Ovary (tissue), 9 donors: Measurements from ENCODE around the gene ATP13A2. TPM values are rescaled to one million over a fixed set of nuclear protein-coding genes. Genes with fewer than 3 reads are reported as not detected.

Source experiments
- DNase-seq, 5 donors: peaks; one replicate each; pipeline ENCODE4 v3.0.0-alpha.2; 2019 to 2020
- H3K27ac ChIP-seq, 2 donors: fragments of 200-600 bp; one replicate each; pipeline versions ENCODE4 v1.5.1 to v1.8.0; 2019 to 2022
- H3K27me3 ChIP-seq: fragments of 200-600 bp; one replicate; pipeline ENCODE4 v1.8.0; 2022
- H3K36me3 ChIP-seq: fragments of 200-600 bp; sonication (generic); one replicate; pipeline ENCODE4 v1.5.1; 2019
- H3K4me1 ChIP-seq: one replicate; pipeline ENCODE4 v1.8.1; 2013; ENCODE audit warnings: mild to moderate bottlenecking, moderate library complexity; ENCODE audit not compliant: insufficient read depth
- H3K4me3 ChIP-seq: fragments of 200-600 bp; sonication (generic); one replicate; pipeline ENCODE4 v1.5.1; 2017
- H3K9me3 ChIP-seq, 2 donors: fragments of 200-600 bp in 1 of 2; sonication (generic) in 1 of 2; one replicate each; pipeline versions ENCODE4 v1.5.1 to v1.8.1; 2013 to 2019; ENCODE audit warnings: mild to moderate bottlenecking in 1 of 2, moderate library complexity in 1 of 2
- CTCF ChIP-seq, 3 donors: fragments of 450-650 bp in 2 of 3; fragments of 200-600 bp in 1 of 3; IDR thresholded peaks; one replicate each; pipeline versions ENCODE4 v1.5.1 to v1.8.0; 2016 to 2022; ENCODE audit warnings: antibody characterized with exemption in 3 of 3, mild to moderate bottlenecking in 1 of 3
- EP300 ChIP-seq: sonication (generic); formaldehyde crosslinking; IDR thresholded peaks from one replicate; pipeline ENCODE4 v1.6.1; 2017; ENCODE audit warnings: antibody characterized with exemption
- POLR2A ChIP-seq: fragments of 450-650 bp; IDR thresholded peaks from one replicate; pipeline ENCODE4 v1.6.1; 2017; ENCODE audit warnings: antibody characterized with exemption, mild to moderate bottlenecking, moderate library complexity
- WGBS, 3 donors: extraction: QIAGEN DNeasy Blood & Tissue Kit in 1 of 3; methylation state at CpG; one replicate each; pipeline versions ENCODE4 v1.1.5 to v1.1.7; 2013 to 2017; 5-methylcytosine and 5-hydroxymethylcytosine counted together
- intact Hi-C, 4 donors: fragments of 100-400 bp; cut with DNase I; formaldehyde crosslinking; loops; one replicate each; pipeline versions ENCODE4 v1.11.0 to v1.15.1; 2022 to 2023
- polyA plus RNA-seq, 2 donors: library from polyadenylated mRNA; stranded (reverse); fragments of 200-250 nt in 1 of 2; fragments of 350-450 nt in 1 of 2; fragmentation: Illumina TruSeq in 1 of 2; extraction: RNeasy Lipid Tissue Mini Kit (QIAGEN cat#74804) in 1 of 2; gene quantifications; one replicate each; pipeline ENCODE4 v1.2.3, GENCODE V29; 2013 to 2014
- total RNA-seq, 7 donors: library from RNA; depleted of rRNA in 2 of 7; stranded (reverse); fragments of >200 nt in 2 of 7; fragmentation: NEBNext Ultra II Directional in 3 of 7; extraction: Animal tissue kit (Norgen Biotek cat#: 25700) in 3 of 7; gene quantifications; one replicate each; pipeline versions ENCODE4 v1.1.0 to v1.2.4, GENCODE V29; 2016 to 2023
- donor health status: DM: no; HTN: no; CAD: no; lungs with moderate emphysema.
- donor health status: DM: no; HTN: no; CAD: no.
- donor health status: Bipolar disorder and iron deficiency.
- donor health status: DM: yes; HTN: yes; CAD: no.
- donor health status: DM: no; HTN: no; CAD: no.
- donor health status: DM: yes; HTN: yes; CAD: no.

Gene ATP13A2
- total and polyA plus RNA-seq, 9 donors, result 8.8 to 24.1 (median 18.7) TPM

DNA sequence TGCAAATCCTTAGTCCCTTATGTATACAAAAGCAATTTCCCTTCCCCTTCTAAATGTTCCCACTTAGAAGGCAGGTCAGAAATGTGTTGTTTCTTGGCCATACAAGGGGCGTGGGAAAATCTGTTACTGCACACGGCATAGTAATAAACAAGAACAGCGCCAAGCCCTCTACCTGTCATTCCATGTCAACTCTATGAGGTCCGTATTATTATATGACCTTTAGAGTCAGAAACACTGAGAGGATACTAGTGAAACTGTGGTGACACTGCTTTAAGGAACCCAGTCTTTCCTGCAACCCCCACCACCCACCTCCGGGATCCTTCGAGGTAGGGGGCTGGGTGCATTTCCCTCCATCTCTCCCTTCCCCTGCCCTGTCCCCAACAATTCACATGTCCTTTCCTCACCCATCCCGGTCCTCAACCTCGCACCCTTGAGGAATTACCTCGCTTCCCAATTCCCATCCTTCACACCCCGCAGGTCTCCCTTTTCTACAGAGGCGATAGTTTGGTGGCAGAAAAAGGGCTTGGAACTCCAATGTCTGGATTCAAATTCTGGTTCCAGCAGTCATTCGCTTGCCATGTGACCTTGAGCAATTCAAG, 41.5 kb upstream of the ATP13A2 start:
- peak overlapping the region; percentile 68 for H3K4me3 ChIP-seq
- DNase-seq, result no peak
- no peaks in the 10 kb centered on the region for H3K9me3 ChIP-seq
- intact Hi-C loops, result no loop called here
- peaks cover 1% of the 10 kb centered on the region for H3K4me1 ChIP-seq
- no peaks in the 10 kb centered on the region for H3K36me3 ChIP-seq
- peak overlapping the region; percentile 66 to 75 for H3K27ac ChIP-seq
- WGBS, 3 donors, result 5 to 8% (median 7%) methylated on average over 12 of the region's 12 CpGs
- TF ChIP-seq EP300 (no peak), POLR2A (no peak), CTCF (IDR thresholded peaks at IDR 0.05) (no peak)
- no peaks in the 10 kb centered on the region for H3K27me3 ChIP-seq

GRCh38 chr1:17052641-17053040, 40.9 kb upstream of the ATP13A2 start:
- TF ChIP-seq CTCF (IDR thresholded peaks at IDR 0.05) (no peak), EP300 (no peak), POLR2A (no peak)
- DNase-seq, result no peak
- H3K27me3 ChIP-seq, result no peaks in the 10 kb centered on the region
- H3K4me3 ChIP-seq, result no peak overlapping the region
- intact Hi-C loops, result no loop called here
- H3K4me1 ChIP-seq, result peaks cover 1% of the 10 kb centered on the region
- H3K36me3 ChIP-seq, result no peaks in the 10 kb centered on the region
- H3K27ac ChIP-seq, result no peak overlapping the region
- H3K9me3 ChIP-seq, result no peaks in the 10 kb centered on the region

- no peak overlapping the region for H3K27ac ChIP-seq
- TF ChIP-seq EP300 (no peak), POLR2A (no peak)
- intact Hi-C loops, result no loop called here
- peaks cover 1% of the 10 kb centered on the region for H3K4me1 ChIP-seq
- H3K36me3 ChIP-seq, result no peaks in the 10 kb centered on the region
- no peak overlapping the region for H3K4me3 ChIP-seq
- no peaks in the 10 kb centered on the region for H3K27me3 ChIP-seq
- no peaks in the 10 kb centered on the region for H3K9me3 ChIP-seq
- WGBS, 3 donors, result 48 to 85% (median 78%) methylated on average over 1 of the region's 1 CpG
- no peak for DNase-seq
These were observed 40.3 kb upstream of the ATP13A2 start for GRCh38 chr1:17052038-17052437.

DNA sequence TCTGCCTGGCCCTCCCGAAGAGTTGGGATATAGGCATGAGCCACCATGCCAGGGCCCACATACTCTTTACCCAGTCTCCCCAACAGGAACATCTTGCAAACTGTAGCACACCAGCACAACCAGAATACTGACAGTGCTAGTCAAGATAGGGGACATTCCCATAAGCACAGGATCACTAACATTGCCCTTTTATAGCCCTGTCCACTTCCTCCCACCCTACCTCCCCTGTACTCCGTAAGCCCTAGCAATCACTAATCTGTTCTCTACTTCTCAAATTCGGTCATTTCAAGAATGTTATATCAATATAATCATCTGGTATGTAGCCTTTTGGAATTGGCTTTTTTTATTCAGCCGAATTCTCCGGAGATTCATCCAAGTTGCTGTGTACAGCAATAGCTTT, 36.2 kb upstream of the ATP13A2 start:
- no peak overlapping the region for H3K27ac ChIP-seq
- peaks cover 3% of the 10 kb centered on the region for H3K4me1 ChIP-seq
- no peaks in the 10 kb centered on the region for H3K9me3 ChIP-seq
- intact Hi-C loops, result loop anchor here in 3 of 4 donors (5.0 to 10.0 kb wide), 3 partner anchors 53 to 96 kb away; no protein-coding TSS in a partner anchor
- no peaks in the 10 kb centered on the region for H3K27me3 ChIP-seq
- TF ChIP-seq CTCF (IDR thresholded peaks at IDR 0.05), result no peak
- TF ChIP-seq EP300, result no peak
- no peak for TF ChIP-seq POLR2A
- H3K4me3 ChIP-seq, result no peak overlapping the region
- 81 to 87% (median 83%) methylated on average over 5 of the region's 5 CpGs for WGBS, 3 donors
- no peaks in the 10 kb centered on the region for H3K36me3 ChIP-seq
- DNase-seq, result no peak

DNA sequence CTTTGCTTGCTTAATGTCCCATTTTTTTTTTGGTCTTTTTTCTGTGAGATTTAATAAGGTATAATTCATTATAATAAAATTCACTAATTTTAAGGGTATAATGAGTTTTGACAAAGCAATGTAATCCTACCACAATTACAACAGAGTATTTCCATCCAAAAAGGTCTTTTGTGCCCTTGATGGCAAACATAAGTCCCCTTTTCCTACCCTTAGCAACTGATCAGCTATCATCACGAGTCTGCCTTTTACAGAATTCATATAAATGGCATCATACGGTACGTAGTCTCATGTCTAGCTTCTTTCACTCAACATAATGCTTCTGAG, 34.6 kb upstream of the ATP13A2 start:
- DNase-seq, result no peak
- TF ChIP-seq POLR2A, result no peak
- no peak for TF ChIP-seq CTCF (IDR thresholded peaks at IDR 0.05)
- no peak for TF ChIP-seq EP300
- Histone ChIP-seq H3K36me3 (no peaks in the 10 kb centered on the region), H3K27ac (no peak overlapping the region), H3K27me3 (no peaks in the 10 kb centered on the region), H3K9me3 (no peaks in the 10 kb centered on the region), H3K4me3 (no peak overlapping the region), H3K4me1 (peaks cover 3% of the 10 kb centered on the region)
- 43 to 52% (median 44%) methylated on average over 3 of the region's 3 CpGs for WGBS, 3 donors
- intact Hi-C loops, result loop anchor here in 3 of 4 donors (5.0 to 10.0 kb wide), 3 partner anchors 51 to 94 kb away; no protein-coding TSS in a partner anchor
